ENCODE results near the gene ELMO1.

- TF ChIP-seq CTCF (IDR thresholded peaks at IDR 0.05; ENCODE audit: low read depth, low read length) = no peak
- TF ChIP-seq POLR2A (IDR thresholded peaks at IDR 0.05; ENCODE audit: extremely low read depth, insufficient read length) = no peak
Observed at GRCh38 chr7:37071124-37071523, 377.5 kb downstream of the ELMO1 start.

Data from NB4 (cell line).